ENCODE measurements around the gene TMEM248. TPM values are rescaled to one million over a fixed set of nuclear protein-coding genes. Genes with fewer than 3 reads are reported as not detected.

The TMEM248 gene
- total and polyA plus RNA-seq, 3 donors from 2014 or later = 139 to 221 (median 181) TPM

DNA sequence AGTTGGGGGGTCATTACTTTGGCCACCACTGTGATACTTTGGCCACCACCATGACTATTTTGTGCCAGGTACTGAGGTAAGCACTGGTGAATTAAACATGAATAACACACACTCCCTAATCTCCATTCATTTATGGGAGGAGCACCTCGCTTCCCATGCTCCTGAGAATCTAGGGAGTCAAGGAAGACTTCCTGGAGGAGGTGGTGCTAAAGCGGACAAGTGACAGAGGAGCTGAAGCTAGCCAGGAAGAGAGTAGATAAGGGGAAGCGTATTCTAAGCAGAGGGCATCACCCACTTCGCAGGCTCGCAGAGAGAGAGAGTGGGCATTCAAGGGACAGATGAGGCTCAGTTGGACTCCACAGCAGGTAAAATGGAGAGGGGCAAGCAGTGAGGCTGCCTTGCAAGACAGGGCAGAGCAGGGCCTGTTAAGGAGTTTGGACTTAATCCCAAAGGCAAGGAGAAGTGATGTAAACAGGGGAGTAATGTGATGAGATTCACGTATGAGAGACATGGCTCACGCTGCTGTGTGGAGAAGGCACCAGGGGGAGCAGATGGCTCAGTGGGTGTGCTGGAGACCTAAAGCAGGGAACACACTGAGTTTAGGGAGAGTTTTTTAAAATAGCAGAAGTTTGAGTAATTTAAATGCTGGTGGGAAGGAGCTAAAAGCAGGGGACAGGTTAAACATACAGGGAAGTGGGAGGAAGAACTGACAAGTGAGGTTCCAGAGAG, 21.3 kb upstream of the TMEM248 start:
- intact Hi-C loops (cut with DNase I; ENCODE audit: low total_unique reads) = no loop called here
- no peaks in the 10 kb centered on the region for H3K36me3 ChIP-seq (ENCODE audit: low read depth, missing control alignments)

GRCh38 chr7:66901941-66902843, 18.8 kb upstream of the TMEM248 start:
- no peaks in the 10 kb centered on the region for H3K36me3 ChIP-seq (ENCODE audit: low read depth, missing control alignments)
- TF ChIP-seq, protein P1, sequence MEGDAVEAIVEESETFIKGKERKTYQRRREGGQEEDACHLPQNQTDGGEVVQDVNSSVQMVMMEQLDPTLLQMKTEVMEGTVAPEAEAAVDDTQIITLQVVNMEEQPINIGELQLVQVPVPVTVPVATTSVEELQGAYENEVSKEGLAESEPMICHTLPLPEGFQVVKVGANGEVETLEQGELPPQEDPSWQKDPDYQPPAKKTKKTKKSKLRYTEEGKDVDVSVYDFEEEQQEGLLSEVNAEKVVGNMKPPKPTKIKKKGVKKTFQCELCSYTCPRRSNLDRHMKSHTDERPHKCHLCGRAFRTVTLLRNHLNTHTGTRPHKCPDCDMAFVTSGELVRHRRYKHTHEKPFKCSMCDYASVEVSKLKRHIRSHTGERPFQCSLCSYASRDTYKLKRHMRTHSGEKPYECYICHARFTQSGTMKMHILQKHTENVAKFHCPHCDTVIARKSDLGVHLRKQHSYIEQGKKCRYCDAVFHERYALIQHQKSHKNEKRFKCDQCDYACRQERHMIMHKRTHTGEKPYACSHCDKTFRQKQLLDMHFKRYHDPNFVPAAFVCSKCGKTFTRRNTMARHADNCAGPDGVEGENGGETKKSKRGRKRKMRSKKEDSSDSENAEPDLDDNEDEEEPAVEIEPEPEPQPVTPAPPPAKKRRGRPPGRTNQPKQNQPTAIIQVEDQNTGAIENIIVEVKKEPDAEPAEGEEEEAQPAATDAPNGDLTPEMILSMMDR (IDR thresholded peaks at IDR 0.05) = no peak
- TF ChIP-seq POLR2A (IDR thresholded peaks at IDR 0.05) = no peak

More for the DNA sequence above, 21.3 kb upstream of the TMEM248 start:
- no peaks in the 10 kb centered on the region for H3K9me3 ChIP-seq
- no peak overlapping the region for H3K27ac ChIP-seq
- no peak for DNase-seq
- TF ChIP-seq POLR2A (IDR thresholded peaks at IDR 0.05) = no peak
- TF ChIP-seq, protein P1 (IDR thresholded peaks at IDR 0.05) = no peak
- no peaks in the 10 kb centered on the region for H3K4me1 ChIP-seq
- 88 to 91% methylated on average over 7 of the region's 7 CpGs for WGBS, 2 donors
- no peaks in the 10 kb centered on the region for H3K27me3 ChIP-seq
- no peak overlapping the region for H3K4me3 ChIP-seq

GRCh38 chr7:66902844-66903180, 18.2 kb upstream of the TMEM248 start:
- H3K36me3 ChIP-seq (ENCODE audit: low read depth, missing control alignments) = no peaks in the 10 kb centered on the region
- H3K4me1 ChIP-seq = no peaks in the 10 kb centered on the region
- WGBS, 2 donors = 95 to 96% methylated on average over 9 to 19 of the region's 19 CpGs

More at GRCh38 chr7:66901941-66902843, 18.8 kb upstream of the TMEM248 start:
- 95 to 97% methylated on average over 37 to 47 of the region's 47 CpGs for WGBS, 2 donors
- no peaks in the 10 kb centered on the region for H3K27me3 ChIP-seq
- DNase-seq = no peak
- H3K9me3 ChIP-seq = no peaks in the 10 kb centered on the region
- no peak overlapping the region for H3K27ac ChIP-seq
- intact Hi-C loops (cut with DNase I; ENCODE audit: low total_unique reads) = no loop called here
- H3K4me3 ChIP-seq = no peak overlapping the region
- no peaks in the 10 kb centered on the region for H3K4me1 ChIP-seq

GRCh38 chr7:66903360-66904062, 17.5 kb upstream of the TMEM248 start:
- Histone ChIP-seq H3K36me3 (ENCODE audit: low read depth, missing control alignments) (no peaks in the 10 kb centered on the region), H3K4me3 (no peak overlapping the region), H3K4me1 (no peaks in the 10 kb centered on the region), H3K27me3 (no peaks in the 10 kb centered on the region), H3K9me3 (no peaks in the 10 kb centered on the region), H3K27ac (no peak overlapping the region)
- intact Hi-C loops (cut with DNase I; ENCODE audit: low total_unique reads) = no loop called here
- no peak for DNase-seq
- 96 to 97% methylated on average over 30 to 32 of the region's 32 CpGs for WGBS, 2 donors
- no peak for TF ChIP-seq POLR2A (IDR thresholded peaks at IDR 0.05)
- TF ChIP-seq, protein P1 (IDR thresholded peaks at IDR 0.05) = no peak

More at GRCh38 chr7:66902844-66903180, 18.2 kb upstream of the TMEM248 start:
- H3K27ac ChIP-seq = no peak overlapping the region
- no peaks in the 10 kb centered on the region for H3K27me3 ChIP-seq
- DNase-seq = no peak
- intact Hi-C loops (cut with DNase I; ENCODE audit: low total_unique reads) = no loop called here
- H3K9me3 ChIP-seq = no peaks in the 10 kb centered on the region
- no peak overlapping the region for H3K4me3 ChIP-seq
- TF ChIP-seq, protein P1 (IDR thresholded peaks at IDR 0.05) = no peak
- TF ChIP-seq POLR2A (IDR thresholded peaks at IDR 0.05) = no peak
